Colonic mucosa (tissue), 4 donors: ENCODE measurements around the gene CHD2. TPM values are rescaled to one million over a fixed set of nuclear protein-coding genes. Genes with fewer than 3 reads are reported as not detected.

ENCODE experiments used
- DNase-seq: peaks from one replicate; pipeline ENCODE4 v3.0.0-alpha.2; 2020
- H3K27ac ChIP-seq: fragments of 200-600 bp; one replicate; pipeline ENCODE4 v1.8.0; 2021
- H3K27me3 ChIP-seq: fragments of 200-600 bp; one replicate; pipeline ENCODE4 v1.8.0; 2021
- H3K36me3 ChIP-seq: fragments of 200-600 bp; one replicate; pipeline ENCODE4 v1.8.0; 2021
- H3K4me1 ChIP-seq: fragments of 200-600 bp; one replicate; pipeline ENCODE4 v1.8.0; 2021; ENCODE audit warnings: mild to moderate bottlenecking
- H3K4me3 ChIP-seq: fragments of 200-600 bp; one replicate; pipeline ENCODE4 v1.8.0; 2021
- H3K9ac ChIP-seq, 2 donors: one replicate each; pipeline ENCODE4 v1.7.0; 2013; ENCODE audit warnings: control low read depth in 2 of 2, low read depth in 2 of 2, low read length in 2 of 2
- H3K9me3 ChIP-seq: fragments of 200-600 bp; one replicate; pipeline ENCODE4 v1.8.0; 2021
- CTCF ChIP-seq: fragments of 200-600 bp; IDR thresholded peaks from one replicate; pipeline ENCODE4 v1.8.0; 2022; ENCODE audit warnings: antibody characterized with exemption, mild to moderate bottlenecking
- intact Hi-C: fragments of 100-400 bp; cut with DNase I; formaldehyde crosslinking; loops from one replicate; pipeline ENCODE4 v1.14.1; 2022
- total RNA-seq, 2 donors: library from RNA; stranded (reverse); fragmentation: NEBNext Ultra II Directional in 1 of 2; extraction: Animal tissue kit (Norgen Biotek cat#: 25700) in 1 of 2; gene quantifications; one replicate each; pipeline ENCODE4 v1.2.1, GENCODE V29; 2021
- donor health status: healthy.
- donor health status: DM: no; HTN: no; CAD: no.
- donor health status: DM: no; HTN: no; CAD: no.

Gene CHD2
- total RNA-seq, 2 donors from 2014 or later: 87.5 to 121 TPM

DNA sequence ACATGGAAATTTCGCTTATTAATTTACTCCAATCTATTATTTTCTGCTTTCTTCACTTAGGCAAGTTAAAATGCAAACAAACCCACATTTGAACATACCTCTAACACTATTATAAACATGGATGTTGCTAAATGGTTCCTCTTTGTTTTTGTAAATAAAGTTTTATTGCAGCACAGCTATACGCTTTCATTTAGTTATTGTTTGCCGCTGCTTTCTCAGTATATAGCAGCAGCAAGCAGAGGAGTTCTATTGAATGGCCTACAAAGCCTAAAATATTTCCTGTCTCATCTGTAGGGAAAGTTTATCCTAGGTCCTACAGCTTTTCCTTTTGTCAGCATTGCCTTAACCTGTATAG is 7.9 kb upstream of the CHD2 start:
- Histone ChIP-seq H3K4me1 (peaks cover 3% of the 10 kb centered on the region), H3K4me3 (no peak overlapping the region), H3K36me3 (peaks cover 3% of the 10 kb centered on the region), H3K9ac (no peak overlapping the region), H3K9me3 (no peaks in the 10 kb centered on the region), H3K27ac (no peak overlapping the region), H3K27me3 (no peaks in the 10 kb centered on the region)
- DNase-seq: no peak
- intact Hi-C loops: no loop called here
- no peak for TF ChIP-seq CTCF

DNA sequence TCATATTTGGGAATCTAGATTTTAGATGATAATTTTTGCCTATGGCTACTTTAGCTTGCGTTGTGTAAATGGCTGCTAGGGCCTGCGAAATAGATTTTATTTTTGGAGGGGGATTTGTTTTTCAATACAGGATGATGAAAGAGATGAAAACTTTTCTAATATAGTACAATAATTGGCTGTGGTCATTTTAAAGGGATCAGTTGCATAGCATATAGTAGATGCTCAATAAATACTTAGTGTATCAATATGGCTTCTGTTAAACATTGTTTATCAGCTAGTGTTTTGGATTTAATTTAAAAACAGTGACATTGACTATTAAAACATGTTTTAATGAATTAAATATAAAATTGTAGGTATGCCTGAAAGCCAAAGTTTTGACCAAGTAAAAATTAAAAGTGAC is 6.9 kb upstream of the CHD2 start:
- Histone ChIP-seq H3K4me3 (no peak overlapping the region), H3K27ac (no peak overlapping the region), H3K27me3 (no peaks in the 10 kb centered on the region), H3K9me3 (no peaks in the 10 kb centered on the region), H3K36me3 (peaks cover 3% of the 10 kb centered on the region), H3K9ac (no peak overlapping the region), H3K4me1 (peaks cover 3% of the 10 kb centered on the region)
- no peak for DNase-seq
- TF ChIP-seq CTCF: no peak
- intact Hi-C loops: no loop called here

- DNase-seq: no peak
- Histone ChIP-seq H3K4me1 (no peaks in the 10 kb centered on the region), H3K27me3 (no peaks in the 10 kb centered on the region), H3K27ac (no peak overlapping the region), H3K9me3 (no peaks in the 10 kb centered on the region), H3K36me3 (peaks cover 3% of the 10 kb centered on the region), H3K4me3 (no peak overlapping the region), H3K9ac (no peak overlapping the region)
- TF ChIP-seq CTCF: no peak
- intact Hi-C loops: no loop called here
Observed at GRCh38 chr15:92896561-92896960, 3.6 kb upstream of the CHD2 start.

DNA sequence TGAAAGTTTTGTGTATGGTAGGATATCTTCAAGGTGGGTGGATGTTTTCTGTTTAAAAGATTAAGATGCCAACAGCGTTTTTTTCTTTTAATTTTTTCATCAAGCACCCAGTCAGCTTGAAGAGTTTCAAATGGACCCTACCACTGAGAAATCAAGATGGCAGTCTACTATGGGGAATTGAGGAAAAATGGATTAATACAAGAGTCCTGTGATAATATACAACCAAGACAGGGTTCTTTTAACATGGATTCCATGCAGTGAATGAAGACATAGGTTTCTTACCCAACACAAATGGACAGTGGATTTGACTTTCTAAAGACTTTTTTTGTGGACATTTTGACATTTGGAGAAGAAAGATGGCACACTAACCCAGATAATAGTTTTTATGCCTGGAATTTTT is 2.5 kb upstream of the CHD2 start:
- Histone ChIP-seq H3K9me3 (no peaks in the 10 kb centered on the region), H3K27me3 (no peaks in the 10 kb centered on the region), H3K36me3 (peaks cover 3% of the 10 kb centered on the region), H3K4me1 (no peaks in the 10 kb centered on the region), H3K4me3 (no peak overlapping the region), H3K9ac (no peak overlapping the region), H3K27ac (no peak overlapping the region)
- no peak for DNase-seq
- no peak for TF ChIP-seq CTCF
- intact Hi-C loops: no loop called here

GRCh38 chr15:92898988-92899582 is 1.0 kb upstream of the CHD2 start:
- Histone ChIP-seq H3K9ac (no peak overlapping the region), H3K4me3 (no peak overlapping the region), H3K9me3 (no peaks in the 10 kb centered on the region), H3K36me3 (no peaks in the 10 kb centered on the region), H3K27me3 (no peaks in the 10 kb centered on the region), H3K4me1 (no peaks in the 10 kb centered on the region), H3K27ac (peak overlapping the region; percentile 98)
- intact Hi-C loops: no loop called here
- no peak for TF ChIP-seq CTCF
- DNase-seq: no peak
